T-helper 1 cell (primary cell): Measurements from ENCODE around the gene ROGDI.

Source experiments
- DNase-seq, 5 donors: peaks; one replicate each; pipeline ENCODE4 v3.0.0-alpha.2; 2012 to 2020
- total RNA-seq, 4 donors: gene quantifications; one replicate each; lab custom pipeline; 2026; lab: John Stamatoyannopoulos, UW

The ROGDI gene
- 2.3 to 4.0 (median 3.5) reads per million in 4 donors for total RNA-seq

- DNase-seq, result peak; percentile 78 to 85 (median 82)
Observed at GRCh38 chr16:4801962-4802658, at the start of gene ROGDI. Gene ROGDI, minus strand, starts transcription at chr16:4802633. Its CDS starts 62 bp downstream, at chr16:4802571.

DNA sequence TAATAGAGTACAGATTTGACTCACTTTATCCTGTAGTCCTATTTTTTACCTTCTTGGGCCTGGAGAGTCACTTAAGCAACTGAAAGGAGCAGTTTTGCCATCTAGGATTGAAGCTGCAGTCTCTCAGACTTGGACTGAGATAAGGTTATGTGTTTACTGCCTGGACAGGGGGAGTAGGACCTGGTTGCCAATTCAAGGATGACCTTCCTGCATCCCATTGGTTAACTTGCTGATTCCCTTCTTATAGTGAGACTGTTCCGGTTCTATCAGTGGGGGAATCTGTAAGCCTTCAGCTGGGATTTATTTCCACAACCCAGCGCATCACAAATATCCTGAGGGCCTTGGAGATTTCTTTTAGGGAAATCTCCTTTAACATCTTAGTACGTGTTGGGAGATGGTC, 47.8 kb upstream of the ROGDI start:
- no peak for DNase-seq

GRCh38 chr16:4847774-4848587, 45.5 kb upstream of the ROGDI start:
- DNase-seq, result peak in 4 of 5 donors; percentile 13 to 41 (median 22)

DNA sequence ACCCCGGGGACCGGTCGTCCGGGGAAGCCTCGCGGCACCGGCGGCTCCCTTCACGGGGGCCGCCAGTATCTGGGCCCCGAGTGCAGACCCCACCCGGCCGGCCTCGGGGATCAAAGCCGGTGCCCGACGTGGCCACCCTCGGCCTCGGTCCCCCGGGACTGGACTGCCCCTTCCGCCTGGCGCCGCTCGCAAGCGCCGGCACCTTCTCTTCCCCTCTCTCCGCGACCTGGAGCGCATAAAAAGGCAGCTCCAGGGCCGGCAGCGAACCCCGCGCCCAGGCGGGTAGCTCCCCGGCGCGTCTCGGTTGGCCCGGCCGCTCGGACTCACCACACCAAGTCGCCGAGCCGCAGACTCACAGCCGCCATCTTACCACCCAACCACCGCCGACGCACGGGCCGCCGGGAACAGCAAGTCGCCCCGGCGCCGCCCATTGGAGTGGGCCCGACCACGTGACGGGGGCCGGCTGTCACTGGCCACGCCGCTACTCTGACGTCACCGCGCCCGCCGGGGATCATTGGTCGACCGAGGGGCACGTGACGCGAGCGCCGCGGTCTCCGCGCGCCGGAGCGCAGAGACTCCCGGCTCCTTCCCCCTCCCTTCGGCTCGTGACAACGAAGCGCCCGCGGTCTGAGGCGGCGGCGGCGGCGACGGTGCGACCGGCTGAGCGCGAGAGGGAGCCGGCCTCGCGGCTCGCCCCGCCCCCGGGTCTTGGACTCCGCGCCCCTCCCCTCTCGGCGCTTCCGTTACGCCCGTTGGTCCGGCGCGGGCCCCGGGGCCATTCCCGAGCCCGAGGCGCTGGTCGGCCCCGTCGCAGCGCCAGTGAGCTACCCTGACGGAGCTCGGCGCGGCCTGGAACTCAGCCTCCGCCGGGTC, 44.7 kb upstream of the ROGDI start, which contains the start of the genes GLYR1 and UBN1:
Gene GLYR1 (minus strand): TSS at position 388 of the 873 bp plus-strand sequence. CDS start 23 bp downstream, at position 365.
Gene UBN1 (plus strand): TSS at position 581 of the 873 bp plus-strand sequence. CDS start 5,437 bp downstream, outside the sequence.
- peak; percentile 98 to 100 (median 99) for DNase-seq

DNA sequence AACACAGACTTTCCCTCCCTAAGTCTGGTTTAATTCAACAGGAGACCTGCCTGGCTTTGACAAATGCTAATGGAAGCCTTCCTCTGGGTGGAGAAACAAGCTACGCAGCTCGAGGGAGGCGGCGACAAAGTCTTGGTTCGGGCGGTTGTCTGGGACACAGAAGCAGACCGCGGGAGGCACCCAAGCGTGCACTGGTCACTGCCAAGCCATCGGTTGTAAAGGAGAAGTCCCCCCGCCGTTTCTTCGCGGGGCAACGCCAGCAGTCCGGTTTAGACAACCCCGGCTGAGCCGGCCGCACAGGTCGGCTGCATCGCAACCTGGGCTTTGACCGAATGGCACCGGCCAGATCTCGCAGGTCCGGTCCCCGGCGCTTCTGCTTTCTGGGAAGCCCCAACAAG, 44.1 kb upstream of the ROGDI start:
- DNase-seq, result peak in 3 of 5 donors; percentile 10 to 16 (median 11)

- no peak for DNase-seq
Observed at GRCh38 chr16:4840984-4841383, 38.6 kb upstream of the ROGDI start.

DNA sequence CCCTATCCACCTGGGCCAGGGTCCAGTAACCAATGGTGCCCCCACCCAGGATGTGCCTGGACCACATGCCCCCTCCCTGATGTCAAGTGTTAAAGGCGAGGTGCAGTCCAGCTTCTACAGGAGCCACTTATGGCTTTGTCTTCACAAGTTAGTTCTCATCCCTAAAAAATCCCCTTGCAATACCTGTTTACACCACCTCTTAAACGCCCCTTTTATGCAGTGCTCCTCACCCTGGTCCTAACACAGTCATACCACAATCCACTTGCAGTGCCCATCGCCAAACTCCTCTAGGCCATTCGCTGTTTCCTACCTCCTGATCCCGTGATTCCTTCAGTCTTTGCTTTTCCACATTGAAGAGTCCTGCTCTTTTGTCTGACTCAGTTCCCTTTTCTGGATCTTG, 37.5 kb upstream of the ROGDI start:
- no peak for DNase-seq

GRCh38 chr16:4837733-4838501, 35.5 kb upstream of the ROGDI start:
- no peak for DNase-seq

DNA sequence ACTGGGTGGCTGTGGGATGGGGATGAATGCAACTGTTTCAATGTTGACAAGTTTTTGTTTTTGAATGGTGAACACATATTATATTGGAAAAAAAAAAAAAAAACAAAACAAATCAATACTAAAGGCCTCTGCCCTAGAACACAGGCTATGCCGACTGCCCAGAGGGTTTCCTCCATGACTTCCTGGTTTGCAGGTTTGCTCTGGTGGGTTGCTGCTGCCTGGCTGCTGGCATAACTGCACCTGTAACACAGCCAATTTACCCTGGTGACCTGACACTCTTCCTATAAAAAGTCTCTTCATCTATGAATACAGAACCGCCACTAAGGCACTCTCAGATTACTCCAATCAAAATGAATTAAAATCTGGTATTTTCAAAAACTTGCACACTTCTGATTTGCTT, 34.3 kb upstream of the ROGDI start:
- no peak for DNase-seq

GRCh38 chr16:4833584-4833983, 31.2 kb upstream of the ROGDI start:
- no peak for DNase-seq

- DNase-seq, result no peak
Observed at GRCh38 chr16:4832698-4833343, 30.4 kb upstream of the ROGDI start.

DNA sequence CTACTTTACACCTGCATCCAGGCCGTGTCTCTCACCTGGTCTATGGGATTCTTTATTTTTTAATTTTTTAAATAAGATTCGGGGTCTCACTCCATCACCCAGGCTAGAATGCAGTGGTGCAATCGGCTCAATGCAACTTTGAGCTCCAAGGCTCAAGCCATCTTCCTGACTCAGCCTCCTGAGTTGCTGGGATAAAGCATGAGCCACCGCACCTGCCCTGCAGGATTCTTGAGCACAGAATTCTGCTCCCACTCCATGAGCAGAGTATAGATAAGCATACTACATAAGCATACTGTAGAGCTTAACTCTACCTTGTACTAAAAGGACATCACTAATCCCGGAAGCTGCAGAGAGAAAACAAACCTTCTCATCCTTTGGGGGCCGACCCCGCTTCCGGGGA, 29.2 kb upstream of the ROGDI start:
- no peak for DNase-seq

DNA sequence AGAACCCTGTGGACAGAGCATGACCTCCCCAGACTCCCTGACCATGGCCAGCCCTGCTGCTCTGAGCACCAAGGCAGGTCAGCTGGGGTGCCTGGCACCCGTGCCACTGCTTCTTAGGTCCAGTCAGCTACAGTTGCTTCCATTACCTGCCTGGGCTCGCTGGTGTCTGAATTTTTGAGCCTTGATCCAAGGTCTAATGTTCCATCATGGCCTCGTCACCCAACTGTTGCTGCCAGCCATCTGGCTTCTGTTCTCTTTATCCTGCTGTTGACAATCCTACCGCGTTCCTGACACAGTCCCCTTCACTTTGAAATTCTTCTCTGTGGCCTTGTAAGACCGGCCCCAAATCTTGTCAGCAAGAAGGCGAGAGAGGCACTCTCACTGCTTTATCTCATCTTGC, 28.0 kb upstream of the ROGDI start:
- no peak for DNase-seq

DNA sequence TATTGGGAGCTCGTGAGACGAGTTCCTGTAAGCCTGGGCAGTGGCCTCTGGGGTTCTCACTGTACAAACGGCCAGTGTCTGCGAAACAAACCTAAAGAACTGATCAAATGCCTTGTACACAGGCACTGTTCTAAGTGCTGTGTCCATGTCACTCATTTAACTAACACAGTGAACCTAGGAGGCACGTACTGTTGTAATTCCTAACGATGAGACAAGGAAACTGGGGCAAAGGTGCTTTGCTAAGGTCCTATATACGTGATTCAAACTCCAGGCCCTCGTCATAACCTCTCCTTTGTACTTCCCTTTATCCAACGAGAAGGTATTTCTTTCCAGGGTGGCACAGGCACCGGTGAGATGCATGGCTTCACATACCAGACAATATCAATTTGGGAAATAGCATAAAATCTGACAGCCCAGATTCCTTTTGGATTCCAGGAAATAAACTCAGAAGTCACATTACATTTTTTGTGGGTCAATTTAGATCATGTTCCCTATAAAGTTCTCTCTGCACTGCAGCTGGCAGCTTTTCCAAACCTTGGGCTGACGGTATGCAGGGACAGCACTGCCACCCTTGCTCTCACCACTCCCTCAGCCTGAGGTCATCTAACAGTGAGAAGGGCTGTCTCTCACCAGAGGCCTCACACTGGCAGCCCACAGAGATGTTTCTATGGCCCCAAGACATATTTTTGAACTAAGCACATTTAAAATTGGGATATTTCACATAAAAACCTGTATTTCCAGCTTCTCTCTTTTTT, 26.3 kb upstream of the ROGDI start:
- DNase-seq, result no peak

DNA sequence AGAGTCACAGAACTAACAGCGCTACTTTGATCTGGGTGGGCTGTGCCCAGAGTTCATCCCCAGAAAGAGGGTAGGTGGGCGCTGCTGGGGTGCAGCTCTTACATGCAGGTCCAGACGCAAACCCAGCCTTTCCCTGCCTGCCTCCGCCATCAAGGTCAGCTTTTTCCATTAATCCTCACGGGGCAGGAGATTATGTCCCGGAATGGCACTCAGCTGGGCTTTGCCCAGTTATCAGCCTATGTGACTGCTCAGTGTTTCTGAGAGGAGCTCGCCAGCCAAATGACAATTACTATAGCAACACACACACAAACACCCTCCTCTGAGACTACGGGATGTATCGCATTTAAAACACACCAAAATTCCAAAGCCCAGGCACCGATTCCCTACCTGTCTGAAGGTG, 24.5 kb upstream of the ROGDI start:
- no peak for DNase-seq

- DNase-seq, result no peak
Observed at GRCh38 chr16:4826526-4826925, 24.1 kb upstream of the ROGDI start.

DNA sequence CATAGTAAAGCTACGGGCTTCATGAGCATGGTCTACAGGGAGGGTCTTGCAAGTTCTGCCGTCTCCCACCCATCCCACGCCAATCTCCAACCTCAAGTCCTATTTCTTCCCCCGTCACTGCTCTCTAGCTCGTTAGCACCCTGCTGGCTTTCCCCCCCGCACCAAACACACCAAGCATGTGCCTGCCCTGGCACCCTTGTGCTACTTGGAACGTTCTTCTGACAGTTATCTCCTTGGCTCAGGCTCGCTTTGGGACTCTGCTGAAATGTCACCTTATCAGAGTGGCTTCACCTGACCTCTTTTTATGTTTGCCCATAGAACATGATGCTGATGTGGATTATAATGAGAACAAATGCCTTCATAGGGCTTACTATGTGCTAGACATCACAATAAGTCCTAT, 22.8 kb upstream of the ROGDI start:
- no peak for DNase-seq

DNA sequence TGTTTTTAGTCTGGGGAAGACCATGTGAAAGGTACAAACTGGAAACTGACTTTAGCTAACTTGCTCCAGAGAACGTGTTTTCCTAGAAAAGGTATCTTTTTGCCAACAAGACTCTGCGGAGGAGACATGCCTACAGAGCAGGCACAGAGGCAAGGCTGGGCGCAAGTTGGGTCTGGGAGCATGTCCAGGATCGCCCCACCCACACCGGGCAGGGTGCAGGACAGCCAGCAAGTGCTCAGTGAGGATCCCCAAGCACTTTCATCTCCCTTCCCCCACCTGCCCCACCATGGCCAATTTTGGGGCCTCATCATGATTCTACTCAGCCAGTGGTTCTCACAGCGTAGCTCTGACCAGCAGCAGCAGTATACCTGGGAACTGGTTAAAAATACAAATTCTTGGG, 18.2 kb upstream of the ROGDI start:
- no peak for DNase-seq

DNA sequence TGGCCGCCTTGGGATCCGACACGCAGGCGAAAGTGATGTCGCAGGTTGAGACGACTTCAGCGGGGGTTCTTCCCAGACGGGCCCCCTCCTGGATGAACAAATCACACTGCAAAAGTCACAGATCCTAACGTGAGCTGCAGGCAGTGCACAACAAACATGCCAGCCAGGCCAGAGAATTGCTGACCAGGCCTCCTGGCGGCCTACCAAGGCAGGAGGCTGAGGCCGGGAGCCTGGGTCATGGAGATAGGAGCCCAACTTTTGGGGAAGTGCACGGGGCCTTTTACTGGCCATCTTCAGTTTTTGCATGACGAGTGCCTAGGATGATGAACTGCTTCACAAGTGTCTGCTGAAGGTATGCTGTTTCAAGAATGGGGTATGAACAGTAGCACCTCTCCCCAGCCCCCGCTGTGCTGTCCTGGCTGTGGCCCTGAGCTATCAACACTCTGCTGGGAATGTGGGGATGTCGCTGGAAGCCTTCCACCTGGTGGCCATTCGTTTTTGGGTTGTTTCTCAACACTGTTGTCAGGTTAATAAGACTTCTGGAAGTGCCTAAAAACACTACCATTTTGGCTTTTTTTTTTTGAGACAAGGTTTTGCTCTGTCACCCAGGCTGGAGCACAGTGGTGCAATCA, 12.2 kb upstream of the ROGDI start:
- no peak for DNase-seq

DNA sequence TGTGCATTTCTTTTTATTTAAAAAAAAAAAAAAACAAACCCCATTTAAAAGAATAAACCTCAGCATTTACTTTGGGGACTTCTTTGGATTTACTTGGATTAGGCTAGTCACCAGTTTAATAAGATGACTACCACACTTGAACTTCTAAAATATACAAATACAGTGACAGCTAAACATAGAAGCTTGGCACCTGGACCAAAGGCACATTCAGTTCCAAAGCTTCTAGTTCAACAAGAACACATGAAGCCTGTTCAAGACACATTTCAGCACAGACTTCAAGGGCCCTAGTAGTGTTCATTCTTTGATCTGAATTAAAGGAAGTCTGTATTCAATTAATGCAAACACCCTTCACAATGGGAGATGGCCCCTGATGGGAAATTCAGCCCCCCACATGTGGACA, 11.6 kb upstream of the ROGDI start:
- DNase-seq, result no peak
